ENCODE results near the gene KCNQ1. TPM values are rescaled to one million over a fixed set of nuclear protein-coding genes. Genes with fewer than 3 reads are reported as not detected.
A peak's percentile ranks its signal among the peaks of the same experiment; 100 is the strongest.

The KCNQ1 gene
- total RNA-seq, 2 donors from 2014 or later, result 4.4 to 25.3 TPM

DNA sequence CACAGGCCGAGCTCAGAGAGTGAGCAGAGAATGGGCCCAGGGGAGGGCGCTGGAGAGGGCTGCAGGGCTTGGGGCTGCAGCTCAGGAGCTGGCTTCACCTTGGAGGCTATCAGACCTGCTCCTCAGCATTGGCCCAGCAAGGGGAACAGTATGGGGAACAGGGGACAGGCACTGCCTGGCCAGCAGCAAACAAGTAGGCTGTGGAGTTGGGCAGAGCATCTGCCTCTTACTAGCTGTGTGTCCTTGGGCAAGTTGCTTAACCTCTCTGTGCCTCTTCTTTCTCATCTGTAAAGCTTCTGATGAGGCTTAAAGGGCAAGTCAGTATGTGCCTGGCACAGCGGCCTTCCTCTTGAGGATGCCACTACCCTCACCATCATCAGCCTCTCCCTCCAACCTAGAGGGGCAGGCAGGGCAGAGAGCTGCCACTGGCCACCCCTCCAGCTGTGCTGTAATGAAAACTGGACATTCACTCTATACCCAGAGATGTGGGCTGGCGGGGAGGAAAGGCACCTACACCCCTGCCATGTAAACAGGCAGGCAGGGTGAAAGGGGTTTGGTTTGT lies 448.2 kb downstream of the KCNQ1 start:
- TF ChIP-seq, protein P1, sequence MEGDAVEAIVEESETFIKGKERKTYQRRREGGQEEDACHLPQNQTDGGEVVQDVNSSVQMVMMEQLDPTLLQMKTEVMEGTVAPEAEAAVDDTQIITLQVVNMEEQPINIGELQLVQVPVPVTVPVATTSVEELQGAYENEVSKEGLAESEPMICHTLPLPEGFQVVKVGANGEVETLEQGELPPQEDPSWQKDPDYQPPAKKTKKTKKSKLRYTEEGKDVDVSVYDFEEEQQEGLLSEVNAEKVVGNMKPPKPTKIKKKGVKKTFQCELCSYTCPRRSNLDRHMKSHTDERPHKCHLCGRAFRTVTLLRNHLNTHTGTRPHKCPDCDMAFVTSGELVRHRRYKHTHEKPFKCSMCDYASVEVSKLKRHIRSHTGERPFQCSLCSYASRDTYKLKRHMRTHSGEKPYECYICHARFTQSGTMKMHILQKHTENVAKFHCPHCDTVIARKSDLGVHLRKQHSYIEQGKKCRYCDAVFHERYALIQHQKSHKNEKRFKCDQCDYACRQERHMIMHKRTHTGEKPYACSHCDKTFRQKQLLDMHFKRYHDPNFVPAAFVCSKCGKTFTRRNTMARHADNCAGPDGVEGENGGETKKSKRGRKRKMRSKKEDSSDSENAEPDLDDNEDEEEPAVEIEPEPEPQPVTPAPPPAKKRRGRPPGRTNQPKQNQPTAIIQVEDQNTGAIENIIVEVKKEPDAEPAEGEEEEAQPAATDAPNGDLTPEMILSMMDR (IDR thresholded peaks at IDR 0.05), result no peak
- Histone ChIP-seq H3K36me3 (no peaks in the 10 kb centered on the region), H3K27me3 (replicated peaks; ENCODE audit: insufficient read depth) (no peaks in the 10 kb centered on the region), H3K9me3 (no peaks in the 10 kb centered on the region), H3K4me3 (peak overlapping the region; percentile 66), H3K27ac (peak overlapping the region; percentile 5 to 45), H3K4me1 (ENCODE audit: control insufficient read depth in 1 of 2, low read depth in 2 of 2) (peaks cover 6 to 24% of the 10 kb centered on the region in 2 donors)
- ATAC-seq (ENCODE audit: insufficient number of reproducible peaks, low FRiP score, low read depth), result no peak
- DNase-seq (ENCODE audit: low spot score), result no peak

DNA sequence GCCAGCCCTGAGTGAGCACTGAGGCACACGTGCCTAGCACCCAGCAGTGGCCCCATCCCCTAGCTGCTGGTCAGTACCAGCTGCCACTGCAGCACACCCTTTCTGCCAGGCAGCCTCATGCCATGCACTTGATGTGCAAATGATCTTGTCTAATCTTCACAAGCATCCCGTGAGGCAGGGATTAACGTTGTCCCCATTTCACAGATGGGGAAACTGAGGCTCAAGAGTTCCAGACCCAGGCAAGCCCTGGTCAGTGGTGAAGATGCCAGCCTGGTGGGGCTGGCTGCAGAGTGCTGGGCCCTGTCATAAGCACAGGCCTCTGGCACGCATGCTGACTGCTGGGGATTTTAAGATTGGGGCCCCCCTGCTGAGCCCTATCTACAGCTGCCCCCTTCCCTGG lies 449.1 kb downstream of the KCNQ1 start:
- Histone ChIP-seq H3K36me3 (no peaks in the 10 kb centered on the region), H3K27ac (no peak overlapping the region), H3K27me3 (replicated peaks; ENCODE audit: insufficient read depth) (no peaks in the 10 kb centered on the region), H3K4me3 (no peak overlapping the region), H3K9me3 (no peaks in the 10 kb centered on the region), H3K4me1 (ENCODE audit: control insufficient read depth in 1 of 2, low read depth in 2 of 2) (peaks cover 10 to 24% of the 10 kb centered on the region in 2 donors)
- TF ChIP-seq, protein P1 (IDR thresholded peaks at IDR 0.05), result no peak
- DNase-seq (ENCODE audit: low spot score) (no peak), ATAC-seq (ENCODE audit: insufficient number of reproducible peaks, low FRiP score, low read depth) (no peak)

DNA sequence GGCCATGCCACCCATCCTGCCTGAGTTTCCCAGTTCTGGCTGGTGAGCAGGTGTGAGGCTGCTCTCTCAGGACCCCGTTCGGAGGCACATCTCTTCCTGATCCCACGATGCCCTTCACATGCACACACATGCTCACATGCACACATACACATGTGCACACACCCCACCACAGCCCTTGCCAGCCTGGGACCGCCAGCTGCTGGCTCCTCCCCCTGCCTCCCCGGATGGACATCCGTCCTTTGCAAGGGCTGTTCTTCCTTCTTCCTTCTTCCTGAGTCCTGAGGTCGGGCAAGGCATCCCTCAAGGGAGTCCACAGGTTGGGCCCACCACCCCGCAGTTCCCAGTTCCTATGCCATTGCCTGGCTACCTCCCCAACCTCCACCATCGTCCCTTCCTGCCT lies 451.2 kb downstream of the KCNQ1 start:
- no peak overlapping the region for H3K27ac ChIP-seq
- H3K4me1 ChIP-seq (ENCODE audit: control insufficient read depth in 1 of 2, low read depth in 2 of 2), result peaks cover 10 to 19% of the 10 kb centered on the region in 2 donors
- TF ChIP-seq, protein P1 (IDR thresholded peaks at IDR 0.05), result no peak
- no peak for ATAC-seq (ENCODE audit: insufficient number of reproducible peaks, low FRiP score, low read depth)
- no peak for DNase-seq (ENCODE audit: low spot score)
- no peak overlapping the region for H3K4me3 ChIP-seq
- H3K27me3 ChIP-seq (replicated peaks; ENCODE audit: insufficient read depth), result no peaks in the 10 kb centered on the region
- no peaks in the 10 kb centered on the region for H3K36me3 ChIP-seq
- no peaks in the 10 kb centered on the region for H3K9me3 ChIP-seq

DNA sequence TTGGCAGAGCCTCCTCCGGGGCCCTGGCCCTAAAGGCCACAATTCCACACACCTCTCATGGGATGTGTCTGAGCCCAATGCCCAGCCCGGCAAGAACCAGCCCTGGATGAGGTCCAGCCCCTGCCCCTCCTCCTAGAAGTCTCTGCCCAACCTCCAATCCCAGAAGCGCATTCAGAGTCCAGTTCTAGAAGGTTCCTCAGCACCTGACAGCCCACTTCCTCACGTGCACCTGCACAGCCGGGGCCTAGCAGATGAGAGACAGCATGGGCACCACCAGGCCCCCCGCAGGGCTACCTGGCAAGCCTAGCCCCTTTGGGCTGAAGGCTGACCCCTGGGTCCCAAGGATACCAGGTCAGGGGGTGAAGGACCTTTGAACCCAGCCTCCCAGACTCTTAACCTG lies 452.2 kb downstream of the KCNQ1 start:
- Histone ChIP-seq H3K9me3 (no peaks in the 10 kb centered on the region), H3K4me1 (ENCODE audit: control insufficient read depth in 1 of 2, low read depth in 2 of 2) (peaks cover 4 to 14% of the 10 kb centered on the region in 2 donors), H3K27ac (no peak overlapping the region), H3K36me3 (no peaks in the 10 kb centered on the region), H3K27me3 (replicated peaks; ENCODE audit: insufficient read depth) (no peaks in the 10 kb centered on the region), H3K4me3 (no peak overlapping the region)
- ATAC-seq (ENCODE audit: insufficient number of reproducible peaks, low FRiP score, low read depth) (no peak), DNase-seq (ENCODE audit: low spot score) (no peak)
- TF ChIP-seq, protein P1 (IDR thresholded peaks at IDR 0.05), result no peak

DNA sequence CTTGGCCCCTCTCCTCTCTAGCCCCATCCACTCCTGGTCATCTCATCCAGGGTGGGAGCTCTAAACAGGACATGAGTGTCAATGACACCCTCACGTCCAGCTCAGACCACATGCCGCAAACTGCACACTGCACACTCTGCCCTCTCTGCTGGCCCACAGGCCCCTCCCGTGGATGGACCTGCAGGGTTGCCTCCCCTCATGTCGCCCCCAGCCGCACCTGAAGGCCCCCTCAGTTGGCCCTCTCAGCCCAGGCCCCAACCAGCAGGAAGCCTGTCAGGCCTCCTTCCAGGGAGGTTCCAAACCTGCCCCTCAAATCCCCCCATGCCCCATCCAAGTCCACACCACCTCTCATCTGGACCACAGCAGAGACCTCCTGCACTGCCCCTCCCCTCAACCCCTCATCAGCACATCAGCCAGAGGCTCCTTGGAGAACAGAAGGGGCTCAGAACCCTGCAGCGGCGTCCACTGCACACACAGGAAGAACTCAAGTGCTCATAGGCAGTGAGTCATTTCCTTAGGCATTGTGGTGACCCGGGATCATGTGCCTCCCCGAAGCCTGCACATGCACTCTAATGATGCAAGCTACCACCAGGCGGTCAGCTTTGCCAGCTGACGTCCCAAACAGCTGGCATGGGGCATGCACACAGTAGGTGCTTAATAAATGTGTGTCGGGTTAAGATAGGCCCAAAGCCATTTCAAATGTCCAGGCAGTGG lies 453.7 kb downstream of the KCNQ1 start:
- DNase-seq (ENCODE audit: low spot score) (no peak), ATAC-seq (ENCODE audit: insufficient number of reproducible peaks, low FRiP score, low read depth) (peak; percentile 36)
- Histone ChIP-seq H3K4me1 (ENCODE audit: control insufficient read depth in 1 of 2, low read depth in 2 of 2) (peaks cover 7 to 18% of the 10 kb centered on the region in 2 donors), H3K9me3 (no peaks in the 10 kb centered on the region), H3K27me3 (replicated peaks; ENCODE audit: insufficient read depth) (no peaks in the 10 kb centered on the region), H3K27ac (no peak overlapping the region), H3K4me3 (no peak overlapping the region), H3K36me3 (no peaks in the 10 kb centered on the region)
- TF ChIP-seq, protein P1 (IDR thresholded peaks at IDR 0.05), result no peak

Other genes with a start within 250 kb of the KCNQ1 start
- under 1 TPM; 0.41 to 0.78 TPM for gene ASCL2, start 174.4 kb upstream of the KCNQ1 start, total RNA-seq
- 1 to 10 TPM; 1.1 to 4.3 TPM for gene C11orf21, start 143.1 kb upstream of the KCNQ1 start, total RNA-seq
- 1 to 10 TPM; 2.5 to 6.9 TPM for gene TSPAN32, start 143.0 kb upstream of the KCNQ1 start, total RNA-seq
- 100 to 1,000 TPM; 498 to 842 TPM for gene CD81, start 67.7 kb upstream of the KCNQ1 start, total RNA-seq
- 10 to 100 TPM; 31.6 to 57.9 TPM for gene TSSC4, start 44.3 kb upstream of the KCNQ1 start, total RNA-seq
- not detected for gene TRPM5, start 494 bp upstream of the KCNQ1 start, total RNA-seq